Loucy (cell line): Measurements from ENCODE around the gene OLFML1.

Source experiments
- H2AFZ ChIP-seq: fragments of 200-600 bp; sonication (generic); 2 replicates; pipeline ENCODE4 v1.6.0; 2016; ENCODE audit warnings: antibody characterized with exemption, mild to moderate bottlenecking, low read length, moderate library complexity
- H3F3A ChIP-seq: fragments of 200-600 bp; 2 replicates; pipeline ENCODE4 v1.6.0; 2016; ENCODE audit warnings: antibody characterized with exemption, low read depth, mild to moderate bottlenecking
- H3K27me3 ChIP-seq: fragments of 200-600 bp; sonication (generic); 2 replicates; pipeline ENCODE4 v1.6.1; 2014; ENCODE audit warnings: low read length, mild to moderate bottlenecking; ENCODE audit not compliant: insufficient read depth, poor library complexity, severe bottlenecking
- H3K36me3 ChIP-seq: fragments of 200-600 bp; sonication (generic); 2 replicates; pipeline ENCODE4 v1.6.1; 2016; ENCODE audit warnings: low read length; ENCODE audit not compliant: insufficient read depth
- H3K4me1 ChIP-seq: fragments of 200-600 bp; sonication (generic); 2 replicates; pipeline ENCODE4 v1.5.1; 2014; ENCODE audit warnings: low read length, mild to moderate bottlenecking; ENCODE audit not compliant: insufficient read depth, poor library complexity, severe bottlenecking
- H3K4me2 ChIP-seq: fragments of 200-600 bp; sonication (generic); 2 replicates; pipeline ENCODE4 v1.6.0; 2014; ENCODE audit warnings: antibody characterized with exemption, low read length, low read depth, mild to moderate bottlenecking; ENCODE audit not compliant: poor library complexity, severe bottlenecking
- H3K4me3 ChIP-seq: fragments of 200-600 bp; sonication (generic); 2 replicates; pipeline ENCODE4 v1.5.1; 2014; ENCODE audit warnings: low read length, mild to moderate bottlenecking, mixed read lengths; ENCODE audit not compliant: poor library complexity, severe bottlenecking
- H3K79me2 ChIP-seq: fragments of 200-600 bp; sonication (generic); 2 replicates; pipeline ENCODE4 v1.6.1; 2014; ENCODE audit warnings: low read length; ENCODE audit not compliant: insufficient read depth
- H3K9ac ChIP-seq: fragments of 200-600 bp; sonication (generic); 2 replicates; pipeline ENCODE4 v1.6.0; 2014; ENCODE audit warnings: mild to moderate bottlenecking, low read depth, low read length, moderate library complexity; ENCODE audit not compliant: poor library complexity, severe bottlenecking
- H3K9me2 ChIP-seq: fragments of 200-600 bp; sonication (generic); replicated peaks from 2 replicates; pipeline ENCODE4 v1.6.1; 2016; ENCODE audit warnings: low read depth, low read length, mixed read lengths
- H3K9me3 ChIP-seq: fragments of 200-600 bp; sonication (generic); 2 replicates; pipeline ENCODE4 v1.6.1; 2014; ENCODE audit warnings: mild to moderate bottlenecking, antibody characterized with exemption, low read length, low read depth; ENCODE audit not compliant: insufficient read depth
- H4K20me1 ChIP-seq: fragments of 200-600 bp; sonication (generic); 2 replicates; pipeline ENCODE4 v1.6.0; 2014; ENCODE audit warnings: antibody characterized with exemption, low read length, mild to moderate bottlenecking; ENCODE audit not compliant: insufficient read depth, poor library complexity, severe bottlenecking
- EZH2phosphoT487 ChIP-seq: fragments of 200-600 bp; IDR thresholded peaks from 2 replicates; pipeline ENCODE4 v1.6.1; 2018; ENCODE audit warnings: antibody characterized with exemption, mild to moderate bottlenecking, moderate library complexity, borderline replicate concordance
- TF ChIP-seq, protein P1 (sequence below): fragments of 200-600 bp; sonication (generic); conservative IDR thresholded peaks from 2 replicates; pipeline ENCODE4 v1.5.1; 2014; ENCODE audit warnings: mild to moderate bottlenecking, antibody characterized with exemption, low read length

Gene OLFML1

GRCh38 chr11:7518811-7519562 is 33.7 kb downstream of the OLFML1 start:
- H3K9me3 ChIP-seq = no peaks in the 10 kb centered on the region
- no peak overlapping the region for H2AFZ ChIP-seq
- TF ChIP-seq, protein P1, sequence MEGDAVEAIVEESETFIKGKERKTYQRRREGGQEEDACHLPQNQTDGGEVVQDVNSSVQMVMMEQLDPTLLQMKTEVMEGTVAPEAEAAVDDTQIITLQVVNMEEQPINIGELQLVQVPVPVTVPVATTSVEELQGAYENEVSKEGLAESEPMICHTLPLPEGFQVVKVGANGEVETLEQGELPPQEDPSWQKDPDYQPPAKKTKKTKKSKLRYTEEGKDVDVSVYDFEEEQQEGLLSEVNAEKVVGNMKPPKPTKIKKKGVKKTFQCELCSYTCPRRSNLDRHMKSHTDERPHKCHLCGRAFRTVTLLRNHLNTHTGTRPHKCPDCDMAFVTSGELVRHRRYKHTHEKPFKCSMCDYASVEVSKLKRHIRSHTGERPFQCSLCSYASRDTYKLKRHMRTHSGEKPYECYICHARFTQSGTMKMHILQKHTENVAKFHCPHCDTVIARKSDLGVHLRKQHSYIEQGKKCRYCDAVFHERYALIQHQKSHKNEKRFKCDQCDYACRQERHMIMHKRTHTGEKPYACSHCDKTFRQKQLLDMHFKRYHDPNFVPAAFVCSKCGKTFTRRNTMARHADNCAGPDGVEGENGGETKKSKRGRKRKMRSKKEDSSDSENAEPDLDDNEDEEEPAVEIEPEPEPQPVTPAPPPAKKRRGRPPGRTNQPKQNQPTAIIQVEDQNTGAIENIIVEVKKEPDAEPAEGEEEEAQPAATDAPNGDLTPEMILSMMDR = no peak
- no peak for TF ChIP-seq EZH2phosphoT487
- no peak overlapping the region for H3K4me2 ChIP-seq
- H3K4me1 ChIP-seq = no peaks in the 10 kb centered on the region
- H3K9me2 ChIP-seq = no peaks in the 10 kb centered on the region
- no peaks in the 10 kb centered on the region for H3K27me3 ChIP-seq
- no peaks in the 10 kb centered on the region for H3K79me2 ChIP-seq
- H3K4me3 ChIP-seq = no peak overlapping the region
- H3K36me3 ChIP-seq = no peaks in the 10 kb centered on the region
- H3F3A ChIP-seq = no peaks in the 10 kb centered on the region
- H4K20me1 ChIP-seq = no peaks in the 10 kb centered on the region
- no peak overlapping the region for H3K9ac ChIP-seq

DNA sequence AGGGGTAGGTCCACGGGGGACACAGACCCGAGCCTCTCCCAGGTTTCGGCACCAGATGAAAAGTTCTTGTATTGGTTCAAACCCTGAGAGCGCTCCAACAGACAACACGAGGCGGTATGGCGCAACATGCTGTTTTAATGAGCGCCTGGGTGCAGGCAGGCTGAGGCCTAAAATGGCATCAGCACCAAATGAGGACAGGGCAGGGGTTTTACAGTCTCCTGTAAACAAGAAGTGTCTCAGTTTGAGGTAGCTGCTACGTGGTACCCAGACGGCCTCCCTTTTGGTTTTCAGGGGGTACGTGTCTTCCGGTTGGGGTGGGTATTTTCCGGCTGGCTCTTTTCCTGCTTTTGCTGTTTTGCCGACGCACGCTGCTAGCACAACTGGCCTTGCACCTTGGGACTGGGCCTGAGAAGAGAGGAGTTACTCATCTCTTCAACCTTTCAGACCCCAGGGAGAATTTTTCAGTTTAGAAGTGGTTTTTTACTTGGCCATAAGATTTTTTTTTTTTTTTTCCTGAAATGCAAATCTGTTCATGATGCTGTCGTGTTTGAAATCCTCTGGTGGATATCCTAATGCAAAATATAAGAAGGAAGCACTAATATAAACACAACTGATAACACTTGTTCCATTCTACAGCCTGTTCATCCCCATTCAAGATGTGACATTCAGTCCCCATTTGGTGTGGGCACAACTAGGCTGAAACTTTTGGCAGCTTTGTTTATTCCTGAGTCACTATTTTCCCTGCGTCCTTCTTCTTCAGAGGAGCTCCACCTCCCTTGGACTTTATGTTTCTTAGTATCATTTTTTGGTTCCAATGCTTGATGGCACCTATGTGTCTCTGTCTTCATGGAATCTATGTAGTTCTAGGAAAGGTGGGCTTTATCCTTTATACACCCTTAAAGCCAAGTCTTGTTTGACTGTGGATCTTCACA is 35.0 kb downstream of the OLFML1 start:
- Histone ChIP-seq H3K4me3 (no peak overlapping the region), H4K20me1 (no peaks in the 10 kb centered on the region), H3K9ac (no peak overlapping the region), H2AFZ (no peak overlapping the region), H3K27me3 (no peaks in the 10 kb centered on the region), H3K4me1 (no peaks in the 10 kb centered on the region), H3F3A (no peaks in the 10 kb centered on the region), H3K9me2 (no peaks in the 10 kb centered on the region), H3K9me3 (no peaks in the 10 kb centered on the region), H3K36me3 (no peaks in the 10 kb centered on the region), H3K4me2 (peak overlapping the region; percentile 25), H3K79me2 (no peaks in the 10 kb centered on the region)
- no peak for TF ChIP-seq EZH2phosphoT487
- TF ChIP-seq, protein P1 = no peak

DNA sequence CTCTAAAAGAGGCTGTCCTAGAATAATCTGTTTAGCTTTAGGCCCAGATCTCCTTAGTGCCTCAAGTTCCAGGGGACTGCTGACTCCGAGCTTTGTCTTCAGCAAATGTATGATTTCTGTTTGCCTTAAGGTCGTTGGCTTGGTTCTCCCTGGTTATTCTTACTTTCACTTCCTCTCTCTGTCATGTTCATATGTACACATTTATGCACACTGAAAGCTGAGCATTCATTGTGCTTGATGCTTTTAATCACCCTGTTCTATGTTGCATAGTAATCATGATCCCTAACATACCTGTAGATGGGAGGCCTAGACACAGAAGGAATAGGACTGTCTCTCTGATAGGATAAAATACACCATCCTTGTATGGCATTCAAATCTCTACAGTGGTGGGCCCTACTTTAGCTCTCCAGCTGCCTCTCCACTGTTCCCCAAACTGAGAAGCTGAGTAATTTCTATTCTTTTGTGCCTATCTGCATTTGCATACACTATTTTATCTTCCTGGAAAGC is 35.7 kb downstream of the OLFML1 start:
- Histone ChIP-seq H3K9me3 (no peaks in the 10 kb centered on the region), H3K4me1 (no peaks in the 10 kb centered on the region), H3K4me3 (no peak overlapping the region), H3K9me2 (no peaks in the 10 kb centered on the region), H3K79me2 (no peaks in the 10 kb centered on the region), H2AFZ (no peak overlapping the region), H3K36me3 (no peaks in the 10 kb centered on the region), H3K27me3 (no peaks in the 10 kb centered on the region), H4K20me1 (no peaks in the 10 kb centered on the region), H3K9ac (no peak overlapping the region), H3K4me2 (peak overlapping the region; percentile 25), H3F3A (no peaks in the 10 kb centered on the region)
- TF ChIP-seq, protein P1 = no peak
- TF ChIP-seq EZH2phosphoT487 = no peak
